Suprapubic skin (tissue), 4 donors: ENCODE data around the gene GPR52.

ENCODE experiments used
- CTCF ChIP-seq, 2 donors: fragments of 200-600 bp in 1 of 2; fragments of 450-650 bp in 1 of 2; sonication (generic) in 1 of 2; IDR thresholded peaks; one replicate each; pipeline ENCODE4 v1.5.1; 2016 to 2019; ENCODE audit warnings: antibody characterized with exemption in 2 of 2, mild to moderate bottlenecking in 1 of 2, moderate library complexity in 1 of 2
- POLR2A ChIP-seq, 2 donors: fragments of 450-650 bp; IDR thresholded peaks; one replicate each; pipeline ENCODE4 v1.6.1; 2017; ENCODE audit warnings: antibody characterized with exemption in 2 of 2, mild to moderate bottlenecking in 2 of 2, moderate library complexity in 2 of 2
- POLR2AphosphoS5 ChIP-seq, 3 donors: sonication (generic); formaldehyde crosslinking; IDR thresholded peaks; one replicate each; pipeline ENCODE4 v1.6.1; 2017; ENCODE audit warnings: antibody characterized with exemption in 3 of 3

GRCh38 chr1:174465855-174466254 is 18.1 kb downstream of the GPR52 start:
- TF ChIP-seq POLR2A (IDR thresholded peaks at IDR 0.05) (no peak), CTCF (IDR thresholded peaks at IDR 0.05) (no peak), POLR2AphosphoS5 (IDR thresholded peaks at IDR 0.05) (no peak)
